ENCODE measurements around the gene WRAP73. TPM values are rescaled to one million over a fixed set of nuclear protein-coding genes. Genes with fewer than 3 reads are reported as not detected.
A peak's percentile ranks its signal among the peaks of the same experiment; 100 is the strongest.

Gene WRAP73
- total and polyA plus RNA-seq, 9 of the 15 experiments (the other 6 are each of a cell fraction or from before 2014, with no cell fraction given), result 4.3 to 51.8 (median 30.1) TPM

DNA sequence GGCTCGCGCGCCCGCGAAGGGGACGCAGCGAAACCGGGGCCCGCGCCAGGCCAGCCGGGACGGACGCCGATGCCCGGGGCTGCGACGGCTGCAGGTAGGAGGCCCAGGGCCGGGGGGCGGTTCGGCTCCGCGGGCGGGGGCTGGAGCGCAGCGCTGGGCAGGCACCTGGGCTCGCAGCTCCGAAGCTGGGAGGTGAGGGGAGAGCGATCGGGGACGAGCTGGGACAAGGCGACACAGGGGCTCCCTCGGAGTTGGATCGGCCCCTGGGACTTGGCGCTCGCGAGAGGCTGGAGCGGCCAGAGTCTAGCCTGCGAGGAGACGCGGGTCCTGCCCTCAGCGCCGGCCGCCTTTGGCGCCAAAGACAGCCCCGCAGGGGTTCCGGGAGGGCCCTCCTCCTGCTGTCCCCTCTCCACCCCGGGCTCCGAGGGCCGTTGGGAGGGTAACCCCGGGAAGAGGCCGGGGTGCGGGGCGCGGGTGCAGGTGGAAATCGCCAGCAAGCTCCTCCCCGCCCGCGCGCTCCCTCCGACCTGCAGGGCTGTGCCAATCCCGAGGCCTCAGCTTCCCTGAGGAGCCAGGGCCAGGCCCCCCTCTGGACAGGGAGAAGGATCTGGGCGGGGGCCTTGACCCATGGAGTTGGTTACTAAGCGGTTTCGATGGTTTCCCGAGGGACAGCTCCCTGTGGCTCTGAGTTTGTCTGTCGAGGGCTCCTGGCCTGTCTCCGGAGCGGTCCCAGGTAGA, 2.8 kb upstream of the WRAP73 start:
- intact Hi-C loops (cut with micrococcal nuclease), result no loop called here
- H2AFZ ChIP-seq (ENCODE audit: low read depth, low read length), result peak overlapping the region; percentile 77
- TF ChIP-seq, protein P1, sequence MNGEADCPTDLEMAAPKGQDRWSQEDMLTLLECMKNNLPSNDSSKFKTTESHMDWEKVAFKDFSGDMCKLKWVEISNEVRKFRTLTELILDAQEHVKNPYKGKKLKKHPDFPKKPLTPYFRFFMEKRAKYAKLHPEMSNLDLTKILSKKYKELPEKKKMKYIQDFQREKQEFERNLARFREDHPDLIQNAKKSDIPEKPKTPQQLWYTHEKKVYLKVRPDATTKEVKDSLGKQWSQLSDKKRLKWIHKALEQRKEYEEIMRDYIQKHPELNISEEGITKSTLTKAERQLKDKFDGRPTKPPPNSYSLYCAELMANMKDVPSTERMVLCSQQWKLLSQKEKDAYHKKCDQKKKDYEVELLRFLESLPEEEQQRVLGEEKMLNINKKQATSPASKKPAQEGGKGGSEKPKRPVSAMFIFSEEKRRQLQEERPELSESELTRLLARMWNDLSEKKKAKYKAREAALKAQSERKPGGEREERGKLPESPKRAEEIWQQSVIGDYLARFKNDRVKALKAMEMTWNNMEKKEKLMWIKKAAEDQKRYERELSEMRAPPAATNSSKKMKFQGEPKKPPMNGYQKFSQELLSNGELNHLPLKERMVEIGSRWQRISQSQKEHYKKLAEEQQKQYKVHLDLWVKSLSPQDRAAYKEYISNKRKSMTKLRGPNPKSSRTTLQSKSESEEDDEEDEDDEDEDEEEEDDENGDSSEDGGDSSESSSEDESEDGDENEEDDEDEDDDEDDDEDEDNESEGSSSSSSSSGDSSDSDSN (IDR thresholded peaks at IDR 0.05; ENCODE audit: borderline replicate concordance in 1 of 2, low read depth in 2 of 2, low read length in 2 of 2), result peak; percentile 28 to 37; a peak in 3 of 4 replicates
- TF ChIP-seq NRF1 (conservative IDR thresholded peaks at IDR 0.05 in 1 of 2, IDR thresholded peaks at IDR 0.05 in 1 of 2) (peak in 1 of 2 experiments; percentile 18; a peak in 2 of 4 replicates), ZFX (CRISPR knock-in tag; IDR thresholded peaks at IDR 0.05) (0 out of 2 replicates have a peak, but pooled peaks have one; percentile 54), ZNF699 (CRISPR knock-in tag; IDR thresholded peaks at IDR 0.05; ENCODE audit: insufficient replicate concordance) (no peak), POLR2G (IDR thresholded peaks at IDR 0.05; ENCODE audit: low read depth, low read length) (peak; percentile 61; the same call in 1 of the 2 replicates), CHD2 (IDR thresholded peaks at IDR 0.05; ENCODE audit: low read depth, low read length) (peak; percentile 74; the same call in 1 of the 2 replicates), HNRNPUL1 (IDR thresholded peaks at IDR 0.05; ENCODE audit: low read length) (no peak)
- TF ChIP-seq, protein P2, sequence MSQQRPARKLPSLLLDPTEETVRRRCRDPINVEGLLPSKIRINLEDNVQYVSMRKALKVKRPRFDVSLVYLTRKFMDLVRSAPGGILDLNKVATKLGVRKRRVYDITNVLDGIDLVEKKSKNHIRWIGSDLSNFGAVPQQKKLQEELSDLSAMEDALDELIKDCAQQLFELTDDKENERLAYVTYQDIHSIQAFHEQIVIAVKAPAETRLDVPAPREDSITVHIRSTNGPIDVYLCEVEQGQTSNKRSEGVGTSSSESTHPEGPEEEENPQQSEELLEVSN (IDR thresholded peaks at IDR 0.05; ENCODE audit: borderline replicate concordance in 1 of 2, extremely low read depth in 1 of 2, insufficient read depth in 1 of 2, insufficient read length in 1 of 2, low read depth in 1 of 2, low read length in 1 of 2, poor library complexity in 1 of 2, severe bottlenecking in 1 of 2), result peak in 1 of 2 experiments; percentile 22
- TF ChIP-seq, protein P3, sequence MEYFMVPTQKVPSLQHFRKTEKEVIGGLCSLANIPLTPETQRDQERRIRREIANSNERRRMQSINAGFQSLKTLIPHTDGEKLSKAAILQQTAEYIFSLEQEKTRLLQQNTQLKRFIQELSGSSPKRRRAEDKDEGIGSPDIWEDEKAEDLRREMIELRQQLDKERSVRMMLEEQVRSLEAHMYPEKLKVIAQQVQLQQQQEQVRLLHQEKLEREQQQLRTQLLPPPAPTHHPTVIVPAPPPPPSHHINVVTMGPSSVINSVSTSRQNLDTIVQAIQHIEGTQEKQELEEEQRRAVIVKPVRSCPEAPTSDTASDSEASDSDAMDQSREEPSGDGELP (CRISPR knock-in tag; IDR thresholded peaks at IDR 0.05; ENCODE audit: borderline replicate concordance), result 0 out of 2 replicates have a peak, but pooled peaks have one; percentile 31
- TF ChIP-seq, protein P4, sequence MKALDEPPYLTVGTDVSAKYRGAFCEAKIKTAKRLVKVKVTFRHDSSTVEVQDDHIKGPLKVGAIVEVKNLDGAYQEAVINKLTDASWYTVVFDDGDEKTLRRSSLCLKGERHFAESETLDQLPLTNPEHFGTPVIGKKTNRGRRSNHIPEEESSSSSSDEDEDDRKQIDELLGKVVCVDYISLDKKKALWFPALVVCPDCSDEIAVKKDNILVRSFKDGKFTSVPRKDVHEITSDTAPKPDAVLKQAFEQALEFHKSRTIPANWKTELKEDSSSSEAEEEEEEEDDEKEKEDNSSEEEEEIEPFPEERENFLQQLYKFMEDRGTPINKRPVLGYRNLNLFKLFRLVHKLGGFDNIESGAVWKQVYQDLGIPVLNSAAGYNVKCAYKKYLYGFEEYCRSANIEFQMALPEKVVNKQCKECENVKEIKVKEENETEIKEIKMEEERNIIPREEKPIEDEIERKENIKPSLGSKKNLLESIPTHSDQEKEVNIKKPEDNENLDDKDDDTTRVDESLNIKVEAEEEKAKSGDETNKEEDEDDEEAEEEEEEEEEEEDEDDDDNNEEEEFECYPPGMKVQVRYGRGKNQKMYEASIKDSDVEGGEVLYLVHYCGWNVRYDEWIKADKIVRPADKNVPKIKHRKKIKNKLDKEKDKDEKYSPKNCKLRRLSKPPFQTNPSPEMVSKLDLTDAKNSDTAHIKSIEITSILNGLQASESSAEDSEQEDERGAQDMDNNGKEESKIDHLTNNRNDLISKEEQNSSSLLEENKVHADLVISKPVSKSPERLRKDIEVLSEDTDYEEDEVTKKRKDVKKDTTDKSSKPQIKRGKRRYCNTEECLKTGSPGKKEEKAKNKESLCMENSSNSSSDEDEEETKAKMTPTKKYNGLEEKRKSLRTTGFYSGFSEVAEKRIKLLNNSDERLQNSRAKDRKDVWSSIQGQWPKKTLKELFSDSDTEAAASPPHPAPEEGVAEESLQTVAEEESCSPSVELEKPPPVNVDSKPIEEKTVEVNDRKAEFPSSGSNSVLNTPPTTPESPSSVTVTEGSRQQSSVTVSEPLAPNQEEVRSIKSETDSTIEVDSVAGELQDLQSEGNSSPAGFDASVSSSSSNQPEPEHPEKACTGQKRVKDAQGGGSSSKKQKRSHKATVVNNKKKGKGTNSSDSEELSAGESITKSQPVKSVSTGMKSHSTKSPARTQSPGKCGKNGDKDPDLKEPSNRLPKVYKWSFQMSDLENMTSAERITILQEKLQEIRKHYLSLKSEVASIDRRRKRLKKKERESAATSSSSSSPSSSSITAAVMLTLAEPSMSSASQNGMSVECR (CRISPR knock-in tag; IDR thresholded peaks at IDR 0.05), result peak; percentile 61; the same call in 1 of the 2 replicates

More for the DNA sequence above, 2.8 kb upstream of the WRAP73 start:
- H3K4me3 ChIP-seq, result peak overlapping the region; percentile 47
- BruUV-seq (replicated peaks), result no TSS peak
- peak overlapping the region; percentile 71 for H3K4me2 ChIP-seq (ENCODE audit: insufficient read depth, low read length)
- FAIRE-seq (no peak), ATAC-seq (peak; percentile 28), DNase-seq (ENCODE audit: extremely low read depth in 1 of 4, low spot score in 3 of 4) (peak in 3 of 4 experiments; percentile 44 to 55 (median 49))
- CTCF ChIA-PET (ENCODE audit: low intra/inter-chr PET ratio), result no interaction called here
- no peak overlapping the region for H3K27ac ChIP-seq (ENCODE audit: extremely low read depth, low read depth, low read length)
- in situ Hi-C loops (cut with MboI), result no loop called here
- H3K36me3 ChIP-seq (ENCODE audit: control insufficient read depth, insufficient read depth, low read length), result 0 out of 3 replicates have a peak, but pooled peaks cover 5% of the 10 kb centered on the region
- WGBS (ENCODE audit: insufficient coverage, low coverage, missing lambda C conversion rate), result 7% methylated on average over 59 of the region's 68 CpGs
- H3K9ac ChIP-seq (ENCODE audit: insufficient read depth in 1 of 2, low read depth in 2 of 2, low read length in 2 of 2), result peak overlapping the region; percentile 15 to 85; a peak in 3 of 4 replicates
- H3K79me2 ChIP-seq (ENCODE audit: control insufficient read depth, insufficient read depth, low read length), result peaks cover 11% of the 10 kb centered on the region
- POLR2A ChIA-PET, result interaction anchor here (0.6 to 1.1 kb wide), 5 partner anchors 9 to 49 kb away, joined by 3 to 7 read pairs (median 5); no protein-coding TSS in a partner anchor
- peaks cover 3% of the 10 kb centered on the region for H4K20me1 ChIP-seq (replicated peaks; ENCODE audit: control insufficient read depth, insufficient read depth, low read length)
- no peaks in the 10 kb centered on the region for H3K9me1 ChIP-seq (ENCODE audit: control insufficient read depth, insufficient read depth, low read length)
- H3K9me3 ChIP-seq (replicated peaks; ENCODE audit: control insufficient read depth, insufficient read depth, low read depth, low read length), result no peaks in the 10 kb centered on the region
- peaks cover 41 to 52% of the 10 kb centered on the region in 2 experiments for H3K27me3 ChIP-seq (ENCODE audit: control insufficient read depth in 2 of 2, insufficient read depth in 2 of 2, low read length in 2 of 2)
- H3K4me1 ChIP-seq (replicated peaks in 1 of 2; ENCODE audit: control insufficient read depth in 2 of 2, insufficient read depth in 2 of 2, low read length in 2 of 2), result peaks cover 11 to 40% of the 10 kb centered on the region in 2 experiments
